ENCODE data around the gene HHATL. TPM values are rescaled to one million over a fixed set of nuclear protein-coding genes. Genes with fewer than 3 reads are reported as not detected.

The HHATL gene
- total and polyA plus RNA-seq, 10 of the 15 experiments (the other 5 are each of a cell fraction or from before 2014, with no cell fraction given) = not detected

- Histone ChIP-seq H3K27ac (ENCODE audit: control insufficient read depth, insufficient read depth) (no peak overlapping the region), H3K4me2 (ENCODE audit: control insufficient read depth, insufficient read depth) (no peak overlapping the region), H3K9me3 (replicated peaks; ENCODE audit: control insufficient read depth, insufficient read depth, low read length) (no peaks in the 10 kb centered on the region; the same call in 2 of the 3 replicates), H3K27me3 (replicated peaks in 1 of 2; ENCODE audit: control insufficient read depth in 2 of 2, insufficient read depth in 2 of 2, low read length in 1 of 2) (no peaks in the 10 kb centered on the region), H3K9ac (ENCODE audit: control insufficient read depth, insufficient read depth, low read length) (no peak overlapping the region), H3K4me3 (no peak overlapping the region), H2AFZ (ENCODE audit: control insufficient read depth, low read depth, low read length) (no peak overlapping the region), H3K36me3 (ENCODE audit: control insufficient read depth in 2 of 2, insufficient read depth in 2 of 2, low read length in 1 of 2) (no peaks in the 10 kb centered on the region; a peak in 1 of 4 replicates), H3K4me1 (ENCODE audit: control insufficient read depth, insufficient read depth, low read length) (peaks cover 4% of the 10 kb centered on the region), H4K20me1 (ENCODE audit: control insufficient read depth, insufficient read depth) (no peaks in the 10 kb centered on the region), H3K79me2 (ENCODE audit: control insufficient read depth, insufficient read depth, low read length) (no peaks in the 10 kb centered on the region)
- RAD21 ChIA-PET (ENCODE audit: unreplicated experiment) = no interaction called here
- 61% methylated on average over 22 of the region's 22 CpGs for WGBS (ENCODE audit: insufficient coverage, insufficient replicate concordance, low lambda C conversion rate, missing lambda C conversion rate)
- SMC1A ChIA-PET (ENCODE audit: uncharacterized antibody, unreplicated experiment) = no interaction called here
- no peak for DNase-seq (ENCODE audit: low read depth, low spot score)
- CTCF ChIA-PET = interaction anchor here (0.9 kb wide), 1 partner anchor 76 kb away, joined by 3 read pairs; no protein-coding TSS in a partner anchor
- BruUV-seq (replicated peaks) = no TSS peak
- POLR2A ChIA-PET = no interaction called here
- in situ Hi-C loops (cut with MboI) = no loop called here
- ATAC-seq = no peak
- intact Hi-C loops (cut with micrococcal nuclease; ENCODE audit: unreplicated experiment) = no loop called here
- no peak for FAIRE-seq
- TF ChIP-seq SPI1 (IDR thresholded peaks at IDR 0.05; ENCODE audit: borderline replicate concordance, insufficient read depth, low read depth, low read length) = no peak
- no peak for TF ChIP-seq JUNB (IDR thresholded peaks at IDR 0.05)
- no peak for TF ChIP-seq ZBED1 (IDR thresholded peaks at IDR 0.05; ENCODE audit: borderline replicate concordance)
- TF ChIP-seq ZSCAN29 (IDR thresholded peaks at IDR 0.05) = no peak
- TF ChIP-seq POLR2AphosphoS5 (IDR thresholded peaks at IDR 0.05; ENCODE audit: low read length) = no peak
- TF ChIP-seq NKRF (conservative IDR thresholded peaks at IDR 0.05) = no peak
- TF ChIP-seq BCLAF1 (IDR thresholded peaks at IDR 0.05) = no peak
- TF ChIP-seq CHD4 (IDR thresholded peaks at IDR 0.05) = no peak
- TF ChIP-seq ZBTB11 (CRISPR knock-in tag; IDR thresholded peaks at IDR 0.05) = no peak
- TF ChIP-seq CBX3 (IDR thresholded peaks at IDR 0.05; ENCODE audit: borderline replicate concordance, low read depth) = no peak
- no peak for TF ChIP-seq NFXL1 (IDR thresholded peaks at IDR 0.05; ENCODE audit: borderline replicate concordance)
- TF ChIP-seq SMAD5 (IDR thresholded peaks at IDR 0.05; ENCODE audit: low read depth) = no peak
- no peak for TF ChIP-seq ZBTB4 (CRISPR knock-in tag; IDR thresholded peaks at IDR 0.05)
These were observed 43.7 kb downstream of the HHATL start for GRCh38 chr3:42658771-42659390.
